Measurements from ENCODE around the gene ATP6V0B. TPM values are rescaled to one million over a fixed set of nuclear protein-coding genes. Genes with fewer than 3 reads are reported as not detected.
A peak's percentile ranks its signal among the peaks of the same experiment; 100 is the strongest.

The ATP6V0B gene
- total and polyA plus RNA-seq, 9 of the 15 experiments (the other 6 are each of a cell fraction or from before 2014, with no cell fraction given) = 137 to 328 (median 220) TPM

- 0 out of 4 replicates have a peak, but pooled peaks of 1 of the 2 experiments have one; percentile 60 for TF ChIP-seq UBTF (IDR thresholded peaks at IDR 0.05; ENCODE audit: borderline replicate concordance in 1 of 2, low read depth in 2 of 2, low read length in 2 of 2)
- peak; percentile 5 for TF ChIP-seq HMGN3 (IDR thresholded peaks at IDR 0.05; ENCODE audit: borderline replicate concordance, extremely low read depth, insufficient read length, low read depth, low read length)
- TF ChIP-seq ARID3A (IDR thresholded peaks at IDR 0.05; ENCODE audit: borderline replicate concordance, low read depth, low read length) = no peak
- no peak for TF ChIP-seq SRSF9 (IDR thresholded peaks at IDR 0.05; ENCODE audit: borderline replicate concordance, low read depth, low read length)
- no peak for TF ChIP-seq DEAF1 (CRISPR knock-in tag; IDR thresholded peaks at IDR 0.05)
- TF ChIP-seq CBX2 (IDR thresholded peaks at IDR 0.05; ENCODE audit: insufficient read depth, low read length, poor library complexity, severe bottlenecking) = no peak
- TF ChIP-seq TCF7 (IDR thresholded peaks at IDR 0.05; ENCODE audit: borderline replicate concordance) = peak; percentile 90; the same call in 1 of the 2 replicates
- TF ChIP-seq TEAD4 (IDR thresholded peaks at IDR 0.05; ENCODE audit: low read length) = 0 out of 2 replicates have a peak, but pooled peaks have one; percentile 6
- TF ChIP-seq TEAD4 (CRISPR knock-in tag; IDR thresholded peaks at IDR 0.05; ENCODE audit: borderline replicate concordance) = 0 out of 2 replicates have a peak, but pooled peaks have one; percentile 14
- peak; percentile 65; the same call in 1 of the 2 replicates for TF ChIP-seq ZC3H4 (CRISPR knock-in tag; IDR thresholded peaks at IDR 0.05; ENCODE audit: borderline replicate concordance)
- no peak for TF ChIP-seq ZKSCAN8 (CRISPR knock-in tag; IDR thresholded peaks at IDR 0.05)
- TF ChIP-seq TAF1 (IDR thresholded peaks at IDR 0.05; ENCODE audit: control insufficient read depth, extremely low read depth, insufficient read depth, low read length, severe bottlenecking) = peak; percentile 12
- no peak for TF ChIP-seq ZNF224 (CRISPR knock-in tag; IDR thresholded peaks at IDR 0.05)
- TF ChIP-seq CREB3L1 (IDR thresholded peaks at IDR 0.05; ENCODE audit: borderline replicate concordance, low read depth) = no peak
- no peak for TF ChIP-seq EP300 (IDR thresholded peaks at IDR 0.05; ENCODE audit: low read length)
Measured at GRCh38 chr1:43975249-43975961, 645 bp downstream of the ATP6V0B start (continued).

All from K562 (cell line).